ENCODE results near the gene INF2.

GRCh38 chr14:104768437-104769323 lies 79.3 kb downstream of the INF2 start:
- TF ChIP-seq EZH2 (optimal IDR thresholded peaks at IDR 0.05; ENCODE audit: low read depth, low read length) (no peak), CTCF (IDR thresholded peaks at IDR 0.05; ENCODE audit: low read length) (peak; percentile 50)

Measured in MM.1S (cell line).